Parathyroid adenoma (tissue), 2 donors: Measurements from ENCODE around the gene IMMP2L.

Experiments
- H2AFZ ChIP-seq: fragments of 300-600 bp; sonication (generic); one replicate; pipeline ENCODE4 v1.7.0; 2017; ENCODE audit warnings: antibody characterized with exemption, mild to moderate bottlenecking
- H3K27ac ChIP-seq: fragments of 300-600 bp; sonication (generic); one replicate; pipeline ENCODE4 v1.7.0; 2017
- H3K27me3 ChIP-seq: fragments of 300-600 bp; sonication (generic); one replicate; pipeline ENCODE4 v1.7.0; 2017; ENCODE audit warnings: low read length; ENCODE audit not compliant: control insufficient read depth, insufficient read depth
- H3K36me3 ChIP-seq: fragments of 300-600 bp; sonication (generic); one replicate; pipeline ENCODE4 v1.7.0; 2017; ENCODE audit warnings: low read length; ENCODE audit not compliant: control insufficient read depth, insufficient read depth
- H3K4me1 ChIP-seq: fragments of 300-600 bp; sonication (generic); one replicate; pipeline ENCODE4 v1.7.0; 2017; ENCODE audit warnings: control low read depth
- H3K4me2 ChIP-seq: fragments of 300-600 bp; sonication (generic); one replicate; pipeline ENCODE4 v1.7.0; 2017; ENCODE audit warnings: low read length
- H3K4me3 ChIP-seq: fragments of 300-600 bp; sonication (generic); one replicate; pipeline ENCODE4 v1.7.0; 2017; ENCODE audit warnings: low read depth, low read length
- H3K79me2 ChIP-seq: fragments of 300-600 bp; sonication (generic); one replicate; pipeline ENCODE4 v1.7.0; 2017; ENCODE audit warnings: control low read depth
- H3K9ac ChIP-seq: fragments of 300-600 bp; sonication (generic); one replicate; pipeline ENCODE4 v1.7.0; 2017; ENCODE audit warnings: mild to moderate bottlenecking
- H3K9me3 ChIP-seq: fragments of 300-600 bp; sonication (generic); one replicate; pipeline ENCODE4 v1.7.0; 2017; ENCODE audit warnings: low read length; ENCODE audit not compliant: control insufficient read depth
- TF ChIP-seq, protein P1 (sequence below): fragments of 300-600 bp; sonication (generic); IDR thresholded peaks from one replicate; pipeline ENCODE4 v1.7.0; 2017; ENCODE audit warnings: antibody characterized with exemption, mild to moderate bottlenecking
- donor health status: primary hyperparathyroidism.

The IMMP2L gene

DNA sequence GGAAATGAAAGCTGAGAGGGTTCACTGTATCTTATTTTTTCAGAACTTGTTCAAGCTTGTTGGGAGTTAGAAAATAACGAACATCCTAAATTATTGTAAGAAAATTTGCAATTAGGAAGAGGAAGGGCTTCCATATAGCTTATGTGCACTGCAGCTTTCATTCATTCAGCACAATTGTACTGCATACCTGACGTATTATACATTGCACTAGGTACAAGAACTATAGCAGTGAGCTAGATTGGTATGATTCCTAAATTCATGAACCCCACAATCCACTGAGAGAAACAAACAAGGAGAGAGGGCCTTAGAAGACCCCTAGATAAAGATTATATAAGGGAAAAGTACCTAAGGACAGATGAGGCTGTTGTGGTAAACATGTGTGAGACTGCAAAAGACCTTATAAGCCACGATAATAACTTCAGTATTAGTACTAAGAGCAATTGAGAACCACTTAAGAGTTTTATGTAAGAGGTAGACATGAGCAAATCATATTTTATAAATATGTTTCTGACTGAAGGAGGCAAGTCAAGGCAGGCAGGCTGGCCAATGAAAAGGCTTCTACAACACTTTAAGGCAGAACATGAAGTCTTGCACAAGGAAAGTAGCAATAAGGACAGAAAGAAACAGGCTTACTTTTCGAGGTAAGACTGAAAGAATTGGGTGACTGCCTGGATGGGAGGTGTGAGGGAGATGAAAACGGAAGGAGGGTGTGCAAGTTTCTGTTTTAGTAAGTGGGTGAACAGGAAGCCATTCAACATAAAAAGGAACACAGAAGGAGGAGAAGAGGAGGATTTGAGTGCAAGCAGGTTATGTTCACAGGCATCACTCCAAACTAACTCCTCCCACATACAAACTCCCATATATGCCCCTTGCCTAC is 549.3 kb downstream of the IMMP2L start:
- Histone ChIP-seq H3K27ac (no peak overlapping the region), H3K4me2 (no peak overlapping the region), H3K4me3 (no peak overlapping the region), H3K27me3 (no peaks in the 10 kb centered on the region), H3K79me2 (no peaks in the 10 kb centered on the region), H3K36me3 (no peaks in the 10 kb centered on the region), H2AFZ (no peak overlapping the region), H3K9ac (no peak overlapping the region), H3K4me1 (no peaks in the 10 kb centered on the region), H3K9me3 (no peaks in the 10 kb centered on the region)
- TF ChIP-seq, protein P1, sequence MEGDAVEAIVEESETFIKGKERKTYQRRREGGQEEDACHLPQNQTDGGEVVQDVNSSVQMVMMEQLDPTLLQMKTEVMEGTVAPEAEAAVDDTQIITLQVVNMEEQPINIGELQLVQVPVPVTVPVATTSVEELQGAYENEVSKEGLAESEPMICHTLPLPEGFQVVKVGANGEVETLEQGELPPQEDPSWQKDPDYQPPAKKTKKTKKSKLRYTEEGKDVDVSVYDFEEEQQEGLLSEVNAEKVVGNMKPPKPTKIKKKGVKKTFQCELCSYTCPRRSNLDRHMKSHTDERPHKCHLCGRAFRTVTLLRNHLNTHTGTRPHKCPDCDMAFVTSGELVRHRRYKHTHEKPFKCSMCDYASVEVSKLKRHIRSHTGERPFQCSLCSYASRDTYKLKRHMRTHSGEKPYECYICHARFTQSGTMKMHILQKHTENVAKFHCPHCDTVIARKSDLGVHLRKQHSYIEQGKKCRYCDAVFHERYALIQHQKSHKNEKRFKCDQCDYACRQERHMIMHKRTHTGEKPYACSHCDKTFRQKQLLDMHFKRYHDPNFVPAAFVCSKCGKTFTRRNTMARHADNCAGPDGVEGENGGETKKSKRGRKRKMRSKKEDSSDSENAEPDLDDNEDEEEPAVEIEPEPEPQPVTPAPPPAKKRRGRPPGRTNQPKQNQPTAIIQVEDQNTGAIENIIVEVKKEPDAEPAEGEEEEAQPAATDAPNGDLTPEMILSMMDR: no peak

- H3K36me3 ChIP-seq: no peaks in the 10 kb centered on the region
- TF ChIP-seq, protein P1: no peak
- H3K27ac ChIP-seq: no peak overlapping the region
- H3K4me3 ChIP-seq: no peak overlapping the region
- H3K4me2 ChIP-seq: no peak overlapping the region
- H3K79me2 ChIP-seq: no peaks in the 10 kb centered on the region
- H3K27me3 ChIP-seq: no peaks in the 10 kb centered on the region
- no peaks in the 10 kb centered on the region for H3K9me3 ChIP-seq
- H2AFZ ChIP-seq: no peak overlapping the region
- H3K4me1 ChIP-seq: no peaks in the 10 kb centered on the region
- no peak overlapping the region for H3K9ac ChIP-seq
Observed at GRCh38 chr7:111012149-111012548, 550.1 kb downstream of the IMMP2L start.

DNA sequence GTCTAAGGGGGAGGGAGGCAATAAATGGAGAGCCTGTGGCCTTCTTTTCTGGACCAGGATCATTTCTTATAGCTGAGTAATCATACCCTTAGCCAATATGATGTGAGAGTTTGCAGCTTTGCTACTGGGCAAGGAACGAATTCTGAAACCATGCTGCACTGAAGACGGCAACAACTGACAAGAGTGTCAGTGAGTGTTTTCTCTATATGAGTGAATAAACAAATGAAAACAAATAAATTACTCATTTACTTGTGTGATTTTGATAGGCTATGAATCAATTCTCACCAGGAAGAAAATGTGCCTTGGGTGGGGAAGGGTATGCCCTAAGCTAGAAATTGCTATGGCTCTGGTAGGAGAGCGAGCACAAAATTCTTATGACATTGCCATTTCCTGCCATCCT is 550.8 kb downstream of the IMMP2L start:
- TF ChIP-seq, protein P1: no peak
- Histone ChIP-seq H3K27me3 (no peaks in the 10 kb centered on the region), H2AFZ (no peak overlapping the region), H3K27ac (no peak overlapping the region), H3K9me3 (no peaks in the 10 kb centered on the region), H3K9ac (no peak overlapping the region), H3K36me3 (no peaks in the 10 kb centered on the region), H3K4me2 (no peak overlapping the region), H3K79me2 (no peaks in the 10 kb centered on the region), H3K4me1 (no peaks in the 10 kb centered on the region), H3K4me3 (no peak overlapping the region)

- H3K9me3 ChIP-seq: no peaks in the 10 kb centered on the region
- no peaks in the 10 kb centered on the region for H3K27me3 ChIP-seq
- H3K9ac ChIP-seq: no peak overlapping the region
- H3K79me2 ChIP-seq: no peaks in the 10 kb centered on the region
- TF ChIP-seq, protein P1: no peak
- no peaks in the 10 kb centered on the region for H3K4me1 ChIP-seq
- no peak overlapping the region for H3K27ac ChIP-seq
- no peak overlapping the region for H2AFZ ChIP-seq
- no peak overlapping the region for H3K4me3 ChIP-seq
- H3K4me2 ChIP-seq: no peak overlapping the region
- H3K36me3 ChIP-seq: no peaks in the 10 kb centered on the region
Observed at GRCh38 chr7:111010798-111011197, 551.5 kb downstream of the IMMP2L start.
